ENCODE data around the gene NLE1. TPM values are rescaled to one million over a fixed set of nuclear protein-coding genes. Genes with fewer than 3 reads are reported as not detected.
"Not testable (repeated sequence)": the region's sequence is repeated elsewhere in the genome, so short reads cannot be mapped to it uniquely, and the experiment has no call there.

The NLE1 gene
- total and polyA plus RNA-seq, 3 experiments from 2014 or later = 4.6 to 58.3 (median 54.0) TPM

DNA sequence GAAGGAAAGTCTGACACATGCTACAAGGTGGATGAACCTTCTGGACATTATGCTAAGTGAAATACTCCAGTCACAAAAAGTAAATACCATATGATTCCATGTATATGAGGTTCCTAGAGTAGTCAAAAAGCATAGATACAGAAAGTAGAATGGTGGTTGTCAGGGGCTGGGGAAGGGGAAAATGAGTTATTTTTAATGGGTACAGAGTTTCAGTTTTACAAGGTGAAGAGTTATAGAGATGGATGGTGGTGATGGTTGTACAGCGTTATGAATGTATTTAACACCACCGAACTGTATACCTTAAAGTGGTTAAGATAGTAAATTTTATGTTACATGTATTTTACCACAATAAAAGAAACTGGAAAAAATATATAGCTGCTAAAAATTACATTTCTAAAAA, 40.4 kb downstream of the NLE1 start:
- Histone ChIP-seq H3K4me3 (ENCODE audit: low read length) (no peak overlapping the region), H3K4me1 (ENCODE audit: insufficient read depth, low read length) (no peaks in the 10 kb centered on the region), H3K36me3 (ENCODE audit: insufficient read depth, low read length) (peaks cover 8% of the 10 kb centered on the region), H3K9me3 (ENCODE audit: low read length) (no peaks in the 10 kb centered on the region), H3K27ac (ENCODE audit: low read depth, low read length) (no peak overlapping the region), H3K27me3 (ENCODE audit: insufficient read depth, low read length, poor library complexity, severe bottlenecking) (no peaks in the 10 kb centered on the region)
- H3K27me3 Mint-ChIP-seq = no peaks in the 10 kb centered on the region
- no peak overlapping the region for H3K4me3 Mint-ChIP-seq
- H3K4me1 Mint-ChIP-seq = peaks cover 0 to 5% (median 0%) of the 10 kb centered on the region in 3 donors
- DNase-seq = no peak
- H3K27ac Mint-ChIP-seq = peak overlapping the region in 1 of 8 donors; percentile 74
- ChIA-PET CTCF (interaction anchor here (0.9 to 2.1 kb wide), 2 partner anchors 12 to 18 kb away, joined by 4 to 8 read pairs; partner anchors contain the start of gene RAD51D), POLR2A (no interaction called here)
- H3K9me3 Mint-ChIP-seq = no peaks in the 10 kb centered on the region
- H3K36me3 Mint-ChIP-seq = peaks cover 15 to 76% (median 32%) of the 10 kb centered on the region in 3 donors

GRCh38 chr17:35101036-35101435, 41.1 kb downstream of the NLE1 start:
- Mint-ChIP-seq H3K4me3 (no peak overlapping the region), H3K36me3 (peaks cover 8 to 69% (median 25%) of the 10 kb centered on the region in 3 donors), H3K27ac (peak overlapping the region in 1 of 8 donors; percentile 36), H3K9me3 (no peaks in the 10 kb centered on the region), H3K27me3 (no peaks in the 10 kb centered on the region), H3K4me1 (peaks cover 3 to 12% (median 5%) of the 10 kb centered on the region in 3 donors)
- H3K9me3 ChIP-seq (ENCODE audit: low read length) = no peaks in the 10 kb centered on the region
- no peak overlapping the region for H3K27ac ChIP-seq (ENCODE audit: low read depth, low read length)
- CTCF ChIA-PET = interaction anchor here (1.5 kb wide), 1 partner anchor 11 kb away, joined by 5 read pairs; no protein-coding TSS in a partner anchor
- peaks cover 5% of the 10 kb centered on the region for H3K36me3 ChIP-seq (ENCODE audit: insufficient read depth, low read length)
- H3K4me1 ChIP-seq (ENCODE audit: insufficient read depth, low read length) = no peaks in the 10 kb centered on the region
- no peaks in the 10 kb centered on the region for H3K27me3 ChIP-seq (ENCODE audit: insufficient read depth, low read length, poor library complexity, severe bottlenecking)
- no peak overlapping the region for H3K4me3 ChIP-seq (ENCODE audit: low read length)
- POLR2A ChIA-PET = no interaction called here
- no peak for DNase-seq

DNA sequence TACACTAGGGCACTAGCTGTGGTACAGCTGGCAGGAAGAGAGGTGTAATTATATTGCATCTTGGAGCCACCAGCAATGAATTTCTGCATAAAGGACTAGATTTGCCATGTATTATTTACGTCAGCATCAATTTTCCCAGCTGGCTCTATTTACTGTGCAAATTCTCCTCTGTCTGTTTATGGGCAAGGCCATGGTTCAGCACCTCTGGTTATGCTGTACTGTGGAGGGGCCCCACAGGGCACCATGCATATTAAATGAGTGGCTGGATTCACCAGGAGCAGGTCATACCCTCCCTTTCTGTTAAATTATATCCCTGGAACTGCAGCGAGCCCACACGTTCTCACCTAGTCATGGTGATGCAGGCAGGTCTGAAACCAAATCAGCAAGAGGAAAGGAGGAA, 42.2 kb downstream of the NLE1 start:
- Mint-ChIP-seq H3K4me1 (peaks cover 3 to 12% (median 5%) of the 10 kb centered on the region in 3 donors), H3K4me3 (no peak overlapping the region), H3K27ac (peak overlapping the region in 1 of 8 donors; percentile 40), H3K36me3 (peaks cover 4 to 59% (median 17%) of the 10 kb centered on the region in 3 donors), H3K27me3 (no peaks in the 10 kb centered on the region), H3K9me3 (no peaks in the 10 kb centered on the region)
- H3K27me3 ChIP-seq (ENCODE audit: insufficient read depth, low read length, poor library complexity, severe bottlenecking) = no peaks in the 10 kb centered on the region
- no peaks in the 10 kb centered on the region for H3K4me1 ChIP-seq (ENCODE audit: insufficient read depth, low read length)
- no peaks in the 10 kb centered on the region for H3K9me3 ChIP-seq (ENCODE audit: low read length)
- no peak overlapping the region for H3K4me3 ChIP-seq (ENCODE audit: low read length)
- H3K36me3 ChIP-seq (ENCODE audit: insufficient read depth, low read length) = no peaks in the 10 kb centered on the region
- ChIA-PET POLR2A (no interaction called here), CTCF (interaction anchor here (1.5 kb wide), 1 partner anchor 10 kb away, joined by 5 read pairs; no protein-coding TSS in a partner anchor)
- no peak overlapping the region for H3K27ac ChIP-seq (ENCODE audit: low read depth, low read length)
- no peak for DNase-seq

DNA sequence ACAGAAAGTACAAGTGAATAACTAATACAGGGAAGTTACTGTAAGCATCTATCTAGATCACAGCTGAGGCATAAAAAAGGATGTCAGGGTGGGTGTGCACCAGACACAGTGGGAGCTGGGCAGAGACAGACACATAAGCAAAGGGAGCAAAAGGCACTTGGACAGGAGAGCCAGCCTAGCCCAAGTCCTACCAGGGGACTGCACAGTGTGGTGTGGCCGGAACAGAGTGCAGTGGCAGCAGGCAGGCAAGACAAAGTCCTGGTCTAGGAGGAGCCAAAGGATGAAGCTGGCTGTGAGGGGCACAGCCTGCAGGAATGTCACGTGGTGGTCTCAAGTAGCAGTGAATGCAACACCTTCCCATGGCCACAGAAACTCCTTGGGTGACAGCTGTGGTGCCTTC, 44.3 kb downstream of the NLE1 start:
- Mint-ChIP-seq H3K27me3 (no peaks in the 10 kb centered on the region), H3K4me3 (no peak overlapping the region), H3K9me3 (no peaks in the 10 kb centered on the region), H3K4me1 (peaks cover 3 to 8% (median 5%) of the 10 kb centered on the region in 3 donors), H3K36me3 (peaks cover 4 to 43% (median 11%) of the 10 kb centered on the region in 3 donors), H3K27ac (peak overlapping the region in 2 of 8 donors; percentile 20 to 68)
- POLR2A ChIA-PET = no interaction called here
- Histone ChIP-seq H3K27ac (ENCODE audit: low read depth, low read length) (no peak overlapping the region), H3K27me3 (ENCODE audit: insufficient read depth, low read length, poor library complexity, severe bottlenecking) (no peaks in the 10 kb centered on the region), H3K36me3 (ENCODE audit: insufficient read depth, low read length) (no peaks in the 10 kb centered on the region), H3K4me1 (ENCODE audit: insufficient read depth, low read length) (no peaks in the 10 kb centered on the region), H3K9me3 (ENCODE audit: low read length) (no peaks in the 10 kb centered on the region), H3K4me3 (ENCODE audit: low read length) (no peak overlapping the region)
- CTCF ChIA-PET = interaction anchor here (1.0 to 1.6 kb wide), 2 partner anchors 8 to 21 kb away, joined by 3 to 7 read pairs; no protein-coding TSS in a partner anchor
- no peak for DNase-seq

DNA sequence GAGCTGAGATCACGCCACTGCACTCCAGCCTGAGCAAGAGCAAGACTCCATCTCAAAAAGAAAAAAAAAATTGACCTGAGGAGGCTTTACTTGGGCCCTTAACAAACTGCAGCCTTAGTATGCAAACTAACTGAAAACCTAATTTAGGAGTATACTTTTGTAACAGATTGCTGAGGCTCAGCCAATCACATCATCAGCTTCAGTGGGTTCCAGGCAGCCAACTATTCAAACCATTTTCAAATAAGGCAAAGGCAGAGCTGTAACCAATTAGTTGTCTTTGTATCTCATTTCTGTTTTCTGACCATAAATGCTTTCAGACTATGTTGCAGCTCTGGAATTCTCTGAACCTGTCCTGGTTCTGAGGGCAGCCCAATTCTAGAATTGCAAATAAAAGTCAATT, 46.4 kb downstream of the NLE1 start:
- H3K36me3 Mint-ChIP-seq = peaks cover 4 to 24% (median 10%) of the 10 kb centered on the region in 3 donors
- ChIA-PET CTCF (interaction anchor here (1.0 kb wide), 1 partner anchor 73 kb away, joined by 3 read pairs; no protein-coding TSS in a partner anchor), POLR2A (no interaction called here)
- H3K4me3 Mint-ChIP-seq = no peak overlapping the region
- Histone ChIP-seq H3K27ac (ENCODE audit: low read depth, low read length) (no peak overlapping the region), H3K36me3 (ENCODE audit: insufficient read depth, low read length) (no peaks in the 10 kb centered on the region), H3K4me3 (ENCODE audit: low read length) (no peak overlapping the region), H3K4me1 (ENCODE audit: insufficient read depth, low read length) (no peaks in the 10 kb centered on the region), H3K9me3 (ENCODE audit: low read length) (no peaks in the 10 kb centered on the region), H3K27me3 (ENCODE audit: insufficient read depth, low read length, poor library complexity, severe bottlenecking) (no peaks in the 10 kb centered on the region)
- no peaks in the 10 kb centered on the region for H3K27me3 Mint-ChIP-seq
- H3K9me3 Mint-ChIP-seq = no peaks in the 10 kb centered on the region
- no peak for DNase-seq
- H3K4me1 Mint-ChIP-seq = peaks cover 5 to 12% (median 9%) of the 10 kb centered on the region in 3 donors
- H3K27ac Mint-ChIP-seq = no peak overlapping the region

- Histone ChIP-seq H3K4me3 (ENCODE audit: low read length) (no peak overlapping the region), H3K4me1 (ENCODE audit: insufficient read depth, low read length) (peaks cover 4% of the 10 kb centered on the region), H3K36me3 (ENCODE audit: insufficient read depth, low read length) (no peaks in the 10 kb centered on the region), H3K27ac (ENCODE audit: low read depth, low read length) (no peak overlapping the region), H3K27me3 (ENCODE audit: insufficient read depth, low read length, poor library complexity, severe bottlenecking) (no peaks in the 10 kb centered on the region), H3K9me3 (ENCODE audit: low read length) (no peaks in the 10 kb centered on the region)
- Mint-ChIP-seq H3K9me3 (no peaks in the 10 kb centered on the region), H3K4me1 (peaks cover 9 to 16% (median 15%) of the 10 kb centered on the region in 3 donors), H3K36me3 (peaks cover 4 to 16% (median 5%) of the 10 kb centered on the region in 3 donors), H3K4me3 (no peak overlapping the region), H3K27ac (peak overlapping the region in 1 of 8 donors; percentile 23), H3K27me3 (no peaks in the 10 kb centered on the region)
- DNase-seq = no peak
- CTCF ChIA-PET = no interaction called here
- POLR2A ChIA-PET = no interaction called here
Observed at GRCh38 chr17:35094902-35095301, 47.2 kb downstream of the NLE1 start.

DNA sequence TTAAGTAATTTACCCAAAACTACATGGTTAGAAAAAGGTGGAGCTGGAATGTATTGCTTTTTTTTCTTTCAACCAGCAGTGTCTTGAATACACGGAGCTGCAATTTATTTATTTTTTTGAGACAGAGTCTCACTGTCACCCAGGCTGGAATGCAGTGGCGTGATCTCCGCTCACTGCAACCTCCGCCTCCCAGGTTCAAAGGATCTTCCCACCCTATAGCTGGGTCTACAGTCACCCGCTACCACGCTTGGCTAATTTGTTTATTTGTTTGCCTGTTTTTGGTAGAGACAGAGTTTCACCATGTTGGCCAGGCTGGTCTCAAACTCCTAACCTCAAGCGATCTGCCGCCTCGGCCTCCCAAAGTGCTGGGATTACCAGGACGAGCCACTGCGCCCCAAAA, 51.4 kb downstream of the NLE1 start:
- H3K27me3 ChIP-seq (ENCODE audit: insufficient read depth, low read length, poor library complexity, severe bottlenecking); DNase-seq; H3K27ac ChIP-seq (ENCODE audit: low read depth, low read length); H3K9me3 Mint-ChIP-seq; H3K36me3 ChIP-seq (ENCODE audit: insufficient read depth, low read length); H3K4me3 ChIP-seq (ENCODE audit: low read length); H3K27me3 Mint-ChIP-seq; H3K9me3 ChIP-seq (ENCODE audit: low read length); POLR2A ChIA-PET: not testable (repeated sequence)
- Mint-ChIP-seq H3K4me1 (peaks cover 35 to 42% (median 37%) of the 10 kb centered on the region in 3 donors), H3K27ac (peak overlapping the region in 3 of 8 donors; percentile 73 to 92 (median 88)), H3K36me3 (peaks cover 0 to 13% (median 0%) of the 10 kb centered on the region in 3 donors), H3K4me3 (peak overlapping the region in 2 of 7 donors; percentile 32 to 70)
- peaks cover 28% of the 10 kb centered on the region for H3K4me1 ChIP-seq (ENCODE audit: insufficient read depth, low read length)
- CTCF ChIA-PET = interaction anchor here (1.3 to 3.0 kb wide), 7 partner anchors 10 to 110 kb away, joined by 3 to 25 read pairs (median 7); partner anchors contain the start of genes LIG3 and RAD51D

GRCh38 chr17:35089586-35090296, 52.4 kb downstream of the NLE1 start:
- Histone ChIP-seq H3K36me3 (ENCODE audit: insufficient read depth, low read length) (no peaks in the 10 kb centered on the region), H3K4me3 (ENCODE audit: low read length) (peak overlapping the region; percentile 96), H3K9me3 (ENCODE audit: low read length) (no peaks in the 10 kb centered on the region), H3K4me1 (ENCODE audit: insufficient read depth, low read length) (peaks cover 29% of the 10 kb centered on the region), H3K27ac (ENCODE audit: low read depth, low read length) (peak overlapping the region; percentile 84), H3K27me3 (ENCODE audit: insufficient read depth, low read length, poor library complexity, severe bottlenecking) (no peaks in the 10 kb centered on the region)
- H3K4me1 Mint-ChIP-seq = peaks cover 43 to 52% (median 47%) of the 10 kb centered on the region in 3 donors
- H3K27ac Mint-ChIP-seq = peak overlapping the region; percentile 90 to 98 (median 95)
- peak overlapping the region; percentile 87 to 96 (median 92) for H3K4me3 Mint-ChIP-seq
- CTCF ChIA-PET = interaction anchor here (0.8 to 3.0 kb wide), 31 partner anchors 9 to 530 kb away, joined by 3 to 25 read pairs (median 5); partner anchors contain the start of genes LIG3, RAD51D and RFFL
- H3K9me3 Mint-ChIP-seq = no peaks in the 10 kb centered on the region
- peak in 3 of 5 donors; percentile 3 to 52 (median 22) for DNase-seq
- POLR2A ChIA-PET = interaction anchor here (0.7 to 1.6 kb wide), 8 partner anchors 12 to 67 kb away, joined by 3 to 8 read pairs (median 4); partner anchors contain the start of genes RAD51D and RFFL
- no peaks in the 10 kb centered on the region for H3K27me3 Mint-ChIP-seq
- peaks cover 0 to 15% (median 0%) of the 10 kb centered on the region in 3 donors for H3K36me3 Mint-ChIP-seq
